Retinal pigment epithelial cell (primary cell): ENCODE results near the gene HMGCLL1.

Experiments
- DNase-seq: peaks from one replicate; pipeline ENCODE4 v3.0.0-alpha.2; 2010; ENCODE audit warnings: low read depth
- H3K4me3 ChIP-seq: 2 replicates; pipeline ENCODE4 v1.5.1; 2011; ENCODE audit warnings: mild to moderate bottlenecking, low read length, control low read depth, moderate library complexity
- TF ChIP-seq, protein P1 (sequence below): conservative IDR thresholded peaks from 2 replicates; pipeline ENCODE4 v1.5.1; 2011; ENCODE audit warnings: low read depth, low read length, control low read depth, inconsistent platforms

Gene HMGCLL1

DNA sequence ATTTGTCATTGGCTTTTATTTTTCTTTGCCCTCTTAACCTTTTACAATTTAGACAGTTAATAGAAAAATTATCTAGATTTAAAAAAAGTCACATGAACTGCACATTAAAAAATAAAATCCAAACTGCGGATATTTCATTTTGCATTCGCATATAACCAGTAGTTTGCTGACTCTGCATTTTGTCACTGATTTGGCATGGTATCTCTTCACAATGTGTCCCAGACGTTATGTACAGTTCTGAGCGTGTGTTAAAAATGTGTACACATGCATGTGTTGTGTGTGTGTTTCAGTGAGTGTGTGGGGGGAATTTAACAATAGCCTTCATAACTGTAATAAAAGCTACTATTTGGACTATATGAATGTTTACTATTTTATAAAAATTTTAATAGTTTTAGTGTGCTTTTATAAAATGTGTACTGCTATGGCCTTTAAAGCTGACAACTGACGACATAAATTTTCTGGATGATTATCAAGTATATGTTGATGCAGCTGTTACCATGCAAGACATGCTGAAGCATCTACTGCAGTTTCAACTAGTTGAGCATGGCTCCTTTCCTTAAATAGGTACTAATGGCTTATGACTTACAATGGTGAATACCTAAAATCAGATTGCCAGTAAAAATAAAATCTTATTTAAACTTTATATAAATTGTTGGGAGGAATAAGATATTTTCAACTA lies 67.7 kb downstream of the HMGCLL1 start:
- H3K4me3 ChIP-seq: no peak overlapping the region
- TF ChIP-seq, protein P1, sequence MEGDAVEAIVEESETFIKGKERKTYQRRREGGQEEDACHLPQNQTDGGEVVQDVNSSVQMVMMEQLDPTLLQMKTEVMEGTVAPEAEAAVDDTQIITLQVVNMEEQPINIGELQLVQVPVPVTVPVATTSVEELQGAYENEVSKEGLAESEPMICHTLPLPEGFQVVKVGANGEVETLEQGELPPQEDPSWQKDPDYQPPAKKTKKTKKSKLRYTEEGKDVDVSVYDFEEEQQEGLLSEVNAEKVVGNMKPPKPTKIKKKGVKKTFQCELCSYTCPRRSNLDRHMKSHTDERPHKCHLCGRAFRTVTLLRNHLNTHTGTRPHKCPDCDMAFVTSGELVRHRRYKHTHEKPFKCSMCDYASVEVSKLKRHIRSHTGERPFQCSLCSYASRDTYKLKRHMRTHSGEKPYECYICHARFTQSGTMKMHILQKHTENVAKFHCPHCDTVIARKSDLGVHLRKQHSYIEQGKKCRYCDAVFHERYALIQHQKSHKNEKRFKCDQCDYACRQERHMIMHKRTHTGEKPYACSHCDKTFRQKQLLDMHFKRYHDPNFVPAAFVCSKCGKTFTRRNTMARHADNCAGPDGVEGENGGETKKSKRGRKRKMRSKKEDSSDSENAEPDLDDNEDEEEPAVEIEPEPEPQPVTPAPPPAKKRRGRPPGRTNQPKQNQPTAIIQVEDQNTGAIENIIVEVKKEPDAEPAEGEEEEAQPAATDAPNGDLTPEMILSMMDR: no peak
- no peak for DNase-seq

DNA sequence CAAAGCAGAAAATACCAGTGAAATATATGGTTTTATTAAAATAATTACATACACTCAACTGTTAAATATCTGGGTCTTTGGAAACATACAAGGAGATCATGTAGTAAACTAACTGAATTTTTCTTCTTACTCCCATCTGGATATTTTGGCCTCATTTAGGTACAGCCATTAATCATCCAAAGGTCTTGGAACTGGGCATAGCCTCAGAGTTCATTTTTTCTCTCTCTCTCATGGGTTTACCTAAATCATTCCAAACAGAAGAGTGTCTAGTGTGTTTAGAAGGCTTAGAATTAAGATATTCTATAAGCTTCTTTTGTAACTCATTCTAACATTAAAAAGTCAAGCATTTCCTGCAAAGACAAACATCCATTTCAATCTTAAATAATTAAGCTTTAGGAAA lies 79.4 kb downstream of the HMGCLL1 start:
- TF ChIP-seq, protein P1: no peak
- no peak overlapping the region for H3K4me3 ChIP-seq
- DNase-seq: no peak

DNA sequence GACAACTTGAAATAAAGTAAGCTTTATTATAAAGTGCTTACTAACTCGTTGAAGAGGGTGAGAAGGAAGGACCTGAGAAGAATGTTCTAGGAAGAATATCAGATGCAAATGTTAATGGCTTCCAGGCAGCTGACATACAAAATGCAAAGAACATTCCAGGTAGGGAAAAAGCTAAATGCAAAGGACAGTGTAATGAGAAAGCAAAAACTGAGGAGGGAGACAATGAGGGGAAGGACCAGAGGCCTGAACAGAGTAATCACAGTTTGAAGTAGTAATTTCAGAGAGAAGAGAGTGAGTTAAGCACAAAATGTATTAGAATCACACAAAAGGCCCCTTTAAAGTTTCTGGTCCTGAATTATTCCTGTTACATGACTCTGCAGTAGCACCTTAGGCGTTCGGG lies 81.3 kb downstream of the HMGCLL1 start:
- no peak for DNase-seq
- H3K4me3 ChIP-seq: no peak overlapping the region
- TF ChIP-seq, protein P1: no peak

DNA sequence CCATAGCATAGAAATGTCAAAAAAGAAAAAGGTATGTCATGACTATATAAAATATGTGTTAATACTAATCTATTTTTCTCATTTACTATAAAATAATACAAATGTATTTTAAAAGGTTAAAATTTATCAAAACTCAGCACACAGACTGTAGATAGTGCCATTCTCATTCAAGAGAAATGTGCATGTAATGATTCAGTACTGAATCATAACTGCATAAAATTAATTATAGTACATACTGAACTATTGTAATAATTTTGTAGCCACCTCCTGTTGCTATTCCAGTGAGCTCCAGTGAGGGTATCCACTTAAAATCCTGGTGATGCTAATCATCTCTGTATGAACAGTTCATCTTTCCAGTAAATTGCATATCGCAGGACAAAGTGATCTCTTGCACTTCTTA lies 82.8 kb downstream of the HMGCLL1 start:
- TF ChIP-seq, protein P1: no peak
- no peak for DNase-seq
- H3K4me3 ChIP-seq: no peak overlapping the region

DNA sequence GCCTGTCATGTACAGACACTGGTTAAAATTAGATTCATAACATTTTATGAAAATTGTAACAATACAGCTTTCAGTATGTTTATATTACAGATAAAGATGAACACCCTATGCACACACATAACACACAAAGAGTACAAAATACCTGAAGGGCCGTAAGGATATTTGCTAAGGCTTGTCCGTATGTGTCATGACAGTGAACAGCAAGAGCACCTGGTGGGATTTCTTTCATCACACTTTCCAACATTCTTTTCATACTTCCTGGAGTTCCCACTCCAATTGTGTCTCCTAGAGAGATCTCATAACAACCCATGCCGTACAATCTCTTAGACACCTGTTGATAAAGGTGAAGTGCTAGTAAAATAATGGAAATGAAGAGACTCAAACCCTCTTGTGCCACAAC lies 83.7 kb downstream of the HMGCLL1 start:
- TF ChIP-seq, protein P1: no peak
- H3K4me3 ChIP-seq: no peak overlapping the region
- DNase-seq: no peak

DNA sequence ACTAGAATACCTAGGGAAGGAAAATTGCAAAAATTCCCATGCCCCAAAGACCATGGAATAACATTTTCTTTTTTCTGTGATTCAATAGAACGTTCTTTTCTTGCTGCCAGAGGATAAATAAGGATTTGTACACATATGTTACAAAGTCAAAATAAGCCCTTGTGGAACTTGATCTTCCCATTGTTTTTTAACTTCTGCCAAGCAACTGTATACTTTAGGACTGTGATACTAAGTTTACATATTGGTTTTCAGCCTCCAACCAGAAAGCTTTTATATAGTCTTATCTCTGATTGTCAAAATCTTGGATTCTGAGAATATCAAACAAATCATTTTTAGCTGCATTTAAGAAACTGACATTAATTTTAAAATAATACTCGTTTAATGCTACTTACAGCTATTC lies 84.6 kb downstream of the HMGCLL1 start:
- TF ChIP-seq, protein P1: no peak
- H3K4me3 ChIP-seq: no peak overlapping the region
- DNase-seq: no peak

DNA sequence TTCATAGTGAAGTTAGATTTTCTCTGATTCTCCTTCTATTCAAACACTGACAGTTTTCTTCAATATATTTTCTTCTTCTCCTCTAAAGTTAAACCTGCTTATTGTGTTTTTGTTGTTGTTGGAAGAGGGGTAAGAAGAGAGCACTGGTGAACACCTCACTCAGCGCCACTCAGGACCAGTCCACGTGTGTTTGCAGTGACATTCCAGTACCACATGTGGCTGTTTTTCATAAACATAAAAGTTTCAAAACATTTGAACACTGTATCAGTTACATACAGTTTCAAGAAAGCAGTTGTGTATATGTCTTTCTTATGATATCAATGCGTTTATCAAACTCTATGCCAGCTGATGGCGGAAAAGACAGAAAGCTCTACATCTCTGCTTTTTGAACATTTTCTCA lies 86.7 kb downstream of the HMGCLL1 start:
- TF ChIP-seq, protein P1: no peak
- no peak overlapping the region for H3K4me3 ChIP-seq
- DNase-seq: no peak
